GM15510 (cell line): Measurements from ENCODE around the gene TMEM140.
A peak's percentile ranks its signal among the peaks of the same experiment; 100 is the strongest.

Experiments
- POLR2A ChIP-seq: IDR thresholded peaks from 3 replicates; pipeline ENCODE4 v1.6.1; 2011; ENCODE audit warnings: borderline replicate concordance; ENCODE audit not compliant: insufficient read length; ENCODE audit errors: extremely low read depth

TMEM140 gene

GRCh38 chr7:135184254-135184841, 36.5 kb downstream of the TMEM140 start:
- TF ChIP-seq POLR2A, result no peak

DNA sequence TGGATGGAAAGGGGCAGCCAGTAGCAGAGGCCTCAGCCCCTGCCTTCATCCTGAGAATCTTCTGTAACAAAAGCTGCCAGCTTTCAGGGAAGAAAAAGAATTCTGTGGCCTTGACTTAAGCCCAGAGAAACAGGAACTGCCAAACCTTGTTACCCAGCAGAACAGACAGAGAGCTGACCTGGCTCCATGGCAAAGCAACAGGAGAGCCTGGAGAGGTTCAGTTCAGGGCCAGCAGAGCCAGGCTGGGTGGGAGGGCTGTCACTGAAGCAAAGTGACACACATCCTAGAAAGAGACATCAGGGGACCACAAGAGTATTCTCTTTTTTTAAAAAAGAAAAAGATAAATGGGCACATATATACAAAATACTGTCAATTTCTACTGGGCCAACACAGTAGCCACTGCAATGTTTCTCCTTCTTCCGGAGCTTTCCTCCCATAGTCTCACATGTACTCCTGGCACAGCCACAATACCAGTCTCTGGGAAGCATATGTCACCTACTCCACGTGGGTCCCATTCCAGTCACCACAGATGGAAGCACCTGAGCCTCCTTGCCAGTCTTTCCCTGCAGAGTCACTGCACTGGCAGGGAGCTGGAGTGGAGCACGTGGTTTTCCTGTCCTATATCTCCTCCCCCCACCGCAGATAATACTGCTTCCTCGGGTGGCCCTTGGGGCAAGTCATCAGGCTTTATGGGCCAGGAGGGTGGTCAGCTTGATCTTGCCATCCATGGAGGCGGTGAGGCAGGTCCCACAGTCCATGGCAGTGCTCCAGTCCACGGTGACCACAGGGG, 37.8 kb downstream of the TMEM140 start:
- no peak for TF ChIP-seq POLR2A

GRCh38 chr7:135186261-135186540, 38.3 kb downstream of the TMEM140 start:
- TF ChIP-seq POLR2A, result no peak

GRCh38 chr7:135186841-135187253, 39.0 kb downstream of the TMEM140 start:
- TF ChIP-seq POLR2A, result peak; percentile 31

GRCh38 chr7:135188298-135188984, 40.6 kb downstream of the TMEM140 start:
- TF ChIP-seq POLR2A, result no peak

GRCh38 chr7:135189221-135189662, 41.4 kb downstream of the TMEM140 start:
- TF ChIP-seq POLR2A, result no peak

GRCh38 chr7:135189961-135190360, 42.1 kb downstream of the TMEM140 start:
- no peak for TF ChIP-seq POLR2A

- TF ChIP-seq POLR2A, result no peak
Observed at GRCh38 chr7:135190703-135191102, 42.8 kb downstream of the TMEM140 start.

GRCh38 chr7:135192914-135193536, 45.2 kb downstream of the TMEM140 start:
- TF ChIP-seq POLR2A, result no peak

DNA sequence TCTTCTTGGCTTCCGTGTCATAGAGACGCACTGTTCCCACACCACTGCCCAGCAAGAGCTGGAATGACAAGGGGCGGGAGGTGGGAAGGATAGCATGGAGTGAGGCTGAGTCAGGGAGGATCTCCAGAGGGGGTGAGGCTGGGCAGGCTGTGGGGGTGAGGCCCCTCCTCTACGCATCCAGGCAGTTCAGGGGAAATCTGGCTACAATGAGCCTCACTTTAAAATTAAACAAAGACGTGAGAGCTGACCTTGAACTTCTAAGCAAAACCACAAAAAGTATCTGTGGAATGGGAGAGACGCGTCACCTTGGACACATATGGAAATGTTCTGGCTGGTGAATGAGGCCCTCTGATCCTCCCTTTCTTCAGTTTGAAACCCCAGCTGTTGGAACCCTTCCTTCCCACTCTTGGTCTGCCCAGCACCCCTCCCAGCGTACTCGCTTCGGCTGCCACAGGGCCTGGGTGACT, 45.8 kb downstream of the TMEM140 start:
- no peak for TF ChIP-seq POLR2A

DNA sequence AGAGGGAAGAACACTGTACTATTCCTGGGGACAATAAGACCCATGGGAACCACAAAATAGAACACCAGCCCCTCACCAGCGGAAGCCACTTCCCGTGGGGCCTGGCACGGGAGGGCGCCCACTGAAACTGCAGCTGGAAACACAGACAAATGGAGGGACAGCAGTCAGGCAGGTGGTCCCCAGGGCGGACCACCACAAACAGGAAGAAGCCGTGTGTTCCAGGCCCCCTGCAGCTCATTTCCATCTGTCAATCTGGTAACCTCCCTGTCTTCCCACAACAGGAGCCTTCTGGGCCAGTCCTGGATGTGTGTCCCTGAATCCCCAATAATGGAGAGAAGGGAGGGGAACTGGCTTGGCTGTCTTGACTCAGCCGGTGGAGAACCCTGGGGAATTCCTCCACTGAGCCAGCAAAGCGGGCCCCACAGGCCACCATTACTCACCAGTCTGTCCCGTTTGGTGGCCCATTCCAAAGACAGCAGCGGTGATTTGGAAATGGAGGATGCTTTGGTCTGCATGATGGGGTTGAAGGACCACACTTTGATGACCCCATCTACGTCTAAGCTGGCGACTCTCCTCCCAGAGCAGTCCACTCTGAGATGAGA, 46.7 kb downstream of the TMEM140 start:
- no peak for TF ChIP-seq POLR2A

- TF ChIP-seq POLR2A, result no peak
Observed at GRCh38 chr7:135195156-135195555, 47.3 kb downstream of the TMEM140 start.

GRCh38 chr7:135195968-135196629, 48.2 kb downstream of the TMEM140 start:
- no peak for TF ChIP-seq POLR2A

DNA sequence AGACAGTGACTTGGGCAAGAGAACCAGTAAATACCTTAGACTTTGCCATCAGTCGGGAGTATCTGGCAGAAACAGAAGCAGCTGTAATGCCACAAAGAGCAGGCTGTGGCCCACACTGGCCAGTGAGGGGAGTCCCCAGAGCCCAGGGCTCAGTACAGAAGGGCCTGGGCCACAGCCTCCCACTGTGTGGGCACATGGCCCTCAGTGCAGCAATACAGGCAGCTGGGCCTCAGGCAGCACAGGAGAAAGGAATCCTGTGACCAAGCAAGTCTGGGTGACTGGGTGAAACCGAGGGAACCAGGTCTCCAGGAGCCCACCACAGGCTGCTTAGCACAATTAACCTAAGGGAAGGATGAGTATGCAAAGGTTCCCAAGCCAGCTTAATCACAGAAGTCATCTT, 49.5 kb downstream of the TMEM140 start:
- TF ChIP-seq POLR2A, result no peak
